ENCODE results near the gene COLEC11. TPM values are rescaled to one million over a fixed set of nuclear protein-coding genes. Genes with fewer than 3 reads are reported as not detected.

The COLEC11 gene
- total RNA-seq, 2 experiments from 2014 or later = 0.47 TPM; not detected in 1

DNA sequence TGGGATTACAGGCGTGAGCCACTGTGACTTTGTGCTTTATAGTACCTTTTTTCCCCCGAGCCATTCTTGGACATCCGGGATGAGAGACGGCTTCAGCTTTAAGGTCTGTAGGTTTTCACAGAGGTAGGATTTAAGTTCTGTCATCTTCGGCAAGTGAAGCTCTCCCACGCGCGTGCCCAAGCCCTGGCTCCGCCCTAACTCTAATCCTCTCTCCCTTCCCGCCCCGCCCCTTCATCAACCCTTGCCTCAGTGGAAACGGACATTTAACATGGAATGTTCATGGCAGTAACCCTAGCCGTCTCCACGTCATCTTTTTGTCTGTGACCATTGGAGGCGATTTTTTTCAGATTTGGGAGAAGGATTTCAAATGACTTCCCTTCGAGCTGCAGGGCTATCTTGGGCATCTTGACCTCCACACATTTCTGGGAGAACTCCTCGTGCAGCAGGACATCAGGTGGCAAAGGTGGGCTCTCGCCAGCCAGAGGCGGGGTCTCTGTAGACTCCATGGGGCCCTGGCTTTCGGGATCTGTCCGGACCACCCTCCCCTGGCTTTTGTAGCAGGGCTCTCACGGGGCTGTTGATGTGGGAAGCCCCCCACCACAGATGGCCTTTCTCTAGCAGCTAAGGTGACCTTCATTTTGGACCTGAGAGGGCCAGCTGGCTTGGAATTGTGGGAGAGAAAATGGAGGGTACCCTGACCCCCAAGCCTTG lies 6.8 kb downstream of the COLEC11 start:
- no peaks in the 10 kb centered on the region for H3K9me3 ChIP-seq (ENCODE audit: control insufficient read depth in 1 of 2, insufficient read depth in 1 of 2, low read length in 2 of 2)
- no peaks in the 10 kb centered on the region for H3K36me3 ChIP-seq (ENCODE audit: insufficient read depth, low read length)
- H3K27ac ChIP-seq (ENCODE audit: low read depth in 1 of 2, low read length in 2 of 2) = no peak overlapping the region
- POLR2A ChIA-PET = no interaction called here
- H3K27me3 ChIP-seq (ENCODE audit: control insufficient read depth in 1 of 2, insufficient read depth in 2 of 2, low read length in 2 of 2) = no peaks in the 10 kb centered on the region
- Mint-ChIP-seq H3K4me3 (no peak overlapping the region), H3K27me3 (no peaks in the 10 kb centered on the region), H3K36me3 (ENCODE audit: low read depth) (no peaks in the 10 kb centered on the region), H3K27ac (no peak overlapping the region), H3K4me1 (ENCODE audit: low read depth) (peaks cover 5% of the 10 kb centered on the region), H3K9me3 (no peaks in the 10 kb centered on the region)
- DNase-seq (peak in 1 of 14 experiments; percentile 2), ATAC-seq (ENCODE audit: poor library complexity) (no peak)
- intact Hi-C loops (cut with DNase I, micrococcal nuclease) = no loop called here
- no peak overlapping the region for H3K4me3 ChIP-seq (ENCODE audit: low read length)
- CTCF ChIA-PET = no interaction called here
- H3K4me1 ChIP-seq (ENCODE audit: insufficient read depth, low read length) = peaks cover 2% of the 10 kb centered on the region
- TF ChIP-seq, protein P1, sequence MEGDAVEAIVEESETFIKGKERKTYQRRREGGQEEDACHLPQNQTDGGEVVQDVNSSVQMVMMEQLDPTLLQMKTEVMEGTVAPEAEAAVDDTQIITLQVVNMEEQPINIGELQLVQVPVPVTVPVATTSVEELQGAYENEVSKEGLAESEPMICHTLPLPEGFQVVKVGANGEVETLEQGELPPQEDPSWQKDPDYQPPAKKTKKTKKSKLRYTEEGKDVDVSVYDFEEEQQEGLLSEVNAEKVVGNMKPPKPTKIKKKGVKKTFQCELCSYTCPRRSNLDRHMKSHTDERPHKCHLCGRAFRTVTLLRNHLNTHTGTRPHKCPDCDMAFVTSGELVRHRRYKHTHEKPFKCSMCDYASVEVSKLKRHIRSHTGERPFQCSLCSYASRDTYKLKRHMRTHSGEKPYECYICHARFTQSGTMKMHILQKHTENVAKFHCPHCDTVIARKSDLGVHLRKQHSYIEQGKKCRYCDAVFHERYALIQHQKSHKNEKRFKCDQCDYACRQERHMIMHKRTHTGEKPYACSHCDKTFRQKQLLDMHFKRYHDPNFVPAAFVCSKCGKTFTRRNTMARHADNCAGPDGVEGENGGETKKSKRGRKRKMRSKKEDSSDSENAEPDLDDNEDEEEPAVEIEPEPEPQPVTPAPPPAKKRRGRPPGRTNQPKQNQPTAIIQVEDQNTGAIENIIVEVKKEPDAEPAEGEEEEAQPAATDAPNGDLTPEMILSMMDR (IDR thresholded peaks at IDR 0.05) = no peak

DNA sequence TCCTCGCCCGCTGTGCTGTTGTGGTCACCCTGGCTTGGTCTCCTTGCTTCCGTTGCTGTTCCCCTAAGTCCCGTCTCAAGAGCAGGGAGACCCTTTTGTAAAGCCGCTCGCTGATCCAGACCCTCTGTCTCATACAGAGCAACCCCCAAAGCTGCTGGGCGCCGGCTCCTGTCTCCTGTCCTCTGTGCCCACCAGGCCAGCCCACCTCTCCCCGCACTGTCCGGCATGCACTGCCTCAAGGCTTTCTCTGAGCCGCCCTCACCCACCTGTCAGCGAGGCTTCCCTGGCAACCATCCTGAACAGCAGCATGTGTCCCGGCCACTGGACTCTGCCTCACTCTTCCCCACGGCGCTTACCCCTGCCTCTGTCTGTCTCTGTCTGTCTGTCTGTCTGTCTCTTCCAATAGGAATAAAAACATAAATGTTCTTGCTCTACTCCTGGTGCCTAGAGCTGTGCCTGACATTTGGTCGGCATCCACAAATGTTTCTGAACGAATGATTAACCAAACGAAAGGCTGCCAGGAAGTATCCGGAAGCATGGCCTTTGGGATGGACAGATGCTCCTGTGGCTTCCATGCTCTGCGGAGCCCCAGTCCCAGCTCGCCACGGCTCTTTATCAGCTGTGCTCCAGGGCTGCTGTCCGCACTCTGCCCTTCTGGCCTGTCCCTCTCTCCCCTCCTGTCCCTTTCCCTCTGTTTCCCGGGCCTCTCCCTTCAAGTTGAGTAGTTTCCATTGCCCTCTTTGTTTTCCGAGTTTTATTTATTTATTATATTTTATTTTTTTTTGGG lies 7.8 kb downstream of the COLEC11 start:
- TF ChIP-seq, protein P1 (IDR thresholded peaks at IDR 0.05) = no peak
- POLR2A ChIA-PET = no interaction called here
- no peak overlapping the region for H3K4me3 ChIP-seq (ENCODE audit: low read length)
- no peaks in the 10 kb centered on the region for H3K9me3 Mint-ChIP-seq
- ATAC-seq (ENCODE audit: poor library complexity) (no peak), DNase-seq (peak in 1 of 14 experiments; percentile 3)
- CTCF ChIA-PET = no interaction called here
- intact Hi-C loops (cut with DNase I, micrococcal nuclease) = no loop called here
- H3K36me3 Mint-ChIP-seq (ENCODE audit: low read depth) = no peaks in the 10 kb centered on the region
- H3K27ac ChIP-seq (ENCODE audit: low read depth in 1 of 2, low read length in 2 of 2) = no peak overlapping the region
- no peaks in the 10 kb centered on the region for H3K9me3 ChIP-seq (ENCODE audit: control insufficient read depth in 1 of 2, insufficient read depth in 1 of 2, low read length in 2 of 2)
- H3K27me3 Mint-ChIP-seq = no peaks in the 10 kb centered on the region
- H3K27me3 ChIP-seq (ENCODE audit: control insufficient read depth in 1 of 2, insufficient read depth in 2 of 2, low read length in 2 of 2) = no peaks in the 10 kb centered on the region
- H3K4me3 Mint-ChIP-seq = no peak overlapping the region
- H3K4me1 Mint-ChIP-seq (ENCODE audit: low read depth) = no peaks in the 10 kb centered on the region
- H3K36me3 ChIP-seq (ENCODE audit: insufficient read depth, low read length) = no peaks in the 10 kb centered on the region
- H3K27ac Mint-ChIP-seq = no peak overlapping the region
- peaks cover 2% of the 10 kb centered on the region for H3K4me1 ChIP-seq (ENCODE audit: insufficient read depth, low read length)

DNA sequence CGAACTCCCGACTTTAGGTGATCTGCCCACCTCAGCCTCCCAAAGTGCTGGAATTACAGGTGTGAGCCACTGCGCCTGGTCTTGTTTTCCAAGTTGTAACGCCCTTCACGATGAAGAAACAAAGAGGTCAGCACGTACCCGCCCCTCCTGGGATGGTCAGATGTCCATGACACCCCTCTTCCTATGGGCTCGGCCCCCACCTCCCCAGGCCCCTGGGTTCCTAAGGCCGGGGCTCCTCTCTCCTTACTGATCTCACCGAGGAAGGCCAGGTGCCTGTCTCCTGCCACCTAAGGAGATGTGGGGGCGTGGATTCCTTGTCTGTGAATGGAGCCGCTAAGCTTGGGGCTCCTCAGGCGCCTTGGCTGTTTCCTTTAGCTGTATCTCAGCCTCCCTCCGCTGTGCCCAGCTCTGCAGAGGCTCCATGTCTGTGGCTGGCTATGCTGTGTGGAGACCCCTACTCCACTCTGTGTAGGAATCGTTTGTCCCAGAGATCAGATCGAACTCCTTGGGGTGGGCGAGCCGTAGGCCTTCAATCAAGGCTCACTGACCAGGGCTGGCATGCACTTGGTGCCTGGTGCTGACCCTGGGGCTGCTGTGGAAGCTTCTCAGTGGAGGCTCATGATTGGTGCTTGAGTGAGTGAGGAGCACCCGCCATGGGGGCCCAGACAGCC lies 8.8 kb downstream of the COLEC11 start:
- DNase-seq (peak in 1 of 14 experiments; percentile 3), ATAC-seq (ENCODE audit: poor library complexity) (no peak)
- Histone ChIP-seq H3K4me3 (ENCODE audit: low read length) (no peak overlapping the region), H3K36me3 (ENCODE audit: insufficient read depth, low read length) (no peaks in the 10 kb centered on the region), H3K27me3 (ENCODE audit: control insufficient read depth in 1 of 2, insufficient read depth in 2 of 2, low read length in 2 of 2) (no peaks in the 10 kb centered on the region), H3K27ac (ENCODE audit: low read depth in 1 of 2, low read length in 2 of 2) (no peak overlapping the region), H3K4me1 (ENCODE audit: insufficient read depth, low read length) (peaks cover 3% of the 10 kb centered on the region), H3K9me3 (ENCODE audit: control insufficient read depth in 1 of 2, insufficient read depth in 1 of 2, low read length in 2 of 2) (no peaks in the 10 kb centered on the region)
- TF ChIP-seq, protein P1 (IDR thresholded peaks at IDR 0.05) = no peak
- peaks cover under 1% of the 10 kb centered on the region for H3K4me1 Mint-ChIP-seq (ENCODE audit: low read depth)
- no peak overlapping the region for H3K4me3 Mint-ChIP-seq
- CTCF ChIA-PET = no interaction called here
- no peaks in the 10 kb centered on the region for H3K9me3 Mint-ChIP-seq
- H3K27me3 Mint-ChIP-seq = no peaks in the 10 kb centered on the region
- POLR2A ChIA-PET = no interaction called here
- intact Hi-C loops (cut with DNase I, micrococcal nuclease) = no loop called here
- H3K36me3 Mint-ChIP-seq (ENCODE audit: low read depth) = no peaks in the 10 kb centered on the region
- H3K27ac Mint-ChIP-seq = no peak overlapping the region
